Measurements from ENCODE around the gene MTHFR. TPM values are rescaled to one million over a fixed set of nuclear protein-coding genes. Genes with fewer than 3 reads are reported as not detected.

Gene MTHFR
- polyA plus RNA-seq, 1 donor from 2014 or later = 21.2 TPM

DNA sequence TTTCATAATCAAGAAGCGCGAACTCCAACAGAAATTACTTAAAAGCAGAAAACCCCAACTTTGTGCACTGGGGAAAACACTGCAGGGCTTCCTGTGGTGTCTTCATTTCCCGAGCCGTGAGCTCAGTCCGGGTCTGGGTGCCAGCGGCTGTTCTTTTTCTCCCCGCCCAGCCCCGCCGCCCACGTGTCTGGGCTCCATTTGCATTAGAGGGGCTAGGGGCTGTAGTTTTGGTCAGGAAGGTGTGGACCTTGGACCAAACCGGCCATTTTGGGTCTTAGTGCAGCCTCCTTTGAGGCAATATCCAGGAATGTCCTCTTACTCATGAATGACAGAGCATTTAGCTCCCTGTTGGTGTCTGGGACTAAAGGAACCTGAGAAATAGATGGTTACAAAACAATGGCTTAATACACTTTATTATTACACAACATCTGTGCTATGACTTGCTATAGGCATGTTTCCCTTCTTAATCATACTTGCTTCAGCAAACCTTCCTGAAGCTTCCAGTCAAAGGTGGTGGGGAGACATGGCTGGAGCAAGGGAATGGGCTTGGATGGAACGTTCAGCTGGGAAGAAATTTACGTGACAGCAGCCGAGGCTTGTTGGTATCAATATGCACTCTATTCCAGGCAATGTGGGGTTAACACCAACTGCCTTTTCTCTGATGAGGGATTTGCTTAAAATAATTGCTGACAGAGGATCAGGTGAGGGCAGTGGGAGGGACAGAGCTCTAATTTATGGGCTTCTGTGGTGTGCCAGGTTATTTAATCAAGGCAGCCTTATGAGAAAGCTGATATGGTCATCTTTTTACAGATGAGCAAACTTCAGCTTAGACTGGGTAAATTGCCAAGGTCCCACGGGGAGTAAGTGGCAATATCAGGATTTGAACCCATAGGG lies 68.8 kb downstream of the MTHFR start:
- Histone ChIP-seq H3K9ac (ENCODE audit: low read length) (peak overlapping the region; percentile 38), H3F3A (ENCODE audit: insufficient read depth, low read length, poor library complexity, severe bottlenecking) (no peaks in the 10 kb centered on the region), H2AFZ (ENCODE audit: low read depth, low read length) (no peak overlapping the region), H3K9me3 (ENCODE audit: low read length) (no peaks in the 10 kb centered on the region), H3K4me2 (ENCODE audit: low read length) (peak overlapping the region; percentile 74), H3K79me2 (replicated peaks; ENCODE audit: insufficient read depth, low read length) (no peaks in the 10 kb centered on the region), H4K20me1 (ENCODE audit: insufficient read depth) (no peaks in the 10 kb centered on the region), H3K9me2 (ENCODE audit: insufficient read depth, low read length) (no peaks in the 10 kb centered on the region), H3K36me3 (ENCODE audit: insufficient read depth, low read length) (no peaks in the 10 kb centered on the region), H3K27ac (ENCODE audit: low read length) (no peak overlapping the region), H3K27me3 (ENCODE audit: insufficient read depth, low read depth, low read length) (no peaks in the 10 kb centered on the region), H3K4me3 (ENCODE audit: low read length) (peak overlapping the region; percentile 74)
- TF ChIP-seq POLR2AphosphoS5 (IDR thresholded peaks at IDR 0.05) (no peak), MXI1 (conservative IDR thresholded peaks at IDR 0.05; ENCODE audit: poor library complexity, severe bottlenecking) (no peak), EZH2 (IDR thresholded peaks at IDR 0.05; ENCODE audit: borderline replicate concordance, insufficient read depth, low read length, poor library complexity, severe bottlenecking) (no peak)
- TF ChIP-seq, protein P1, sequence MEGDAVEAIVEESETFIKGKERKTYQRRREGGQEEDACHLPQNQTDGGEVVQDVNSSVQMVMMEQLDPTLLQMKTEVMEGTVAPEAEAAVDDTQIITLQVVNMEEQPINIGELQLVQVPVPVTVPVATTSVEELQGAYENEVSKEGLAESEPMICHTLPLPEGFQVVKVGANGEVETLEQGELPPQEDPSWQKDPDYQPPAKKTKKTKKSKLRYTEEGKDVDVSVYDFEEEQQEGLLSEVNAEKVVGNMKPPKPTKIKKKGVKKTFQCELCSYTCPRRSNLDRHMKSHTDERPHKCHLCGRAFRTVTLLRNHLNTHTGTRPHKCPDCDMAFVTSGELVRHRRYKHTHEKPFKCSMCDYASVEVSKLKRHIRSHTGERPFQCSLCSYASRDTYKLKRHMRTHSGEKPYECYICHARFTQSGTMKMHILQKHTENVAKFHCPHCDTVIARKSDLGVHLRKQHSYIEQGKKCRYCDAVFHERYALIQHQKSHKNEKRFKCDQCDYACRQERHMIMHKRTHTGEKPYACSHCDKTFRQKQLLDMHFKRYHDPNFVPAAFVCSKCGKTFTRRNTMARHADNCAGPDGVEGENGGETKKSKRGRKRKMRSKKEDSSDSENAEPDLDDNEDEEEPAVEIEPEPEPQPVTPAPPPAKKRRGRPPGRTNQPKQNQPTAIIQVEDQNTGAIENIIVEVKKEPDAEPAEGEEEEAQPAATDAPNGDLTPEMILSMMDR (IDR thresholded peaks at IDR 0.05; ENCODE audit: poor library complexity, severe bottlenecking) = no peak

DNA sequence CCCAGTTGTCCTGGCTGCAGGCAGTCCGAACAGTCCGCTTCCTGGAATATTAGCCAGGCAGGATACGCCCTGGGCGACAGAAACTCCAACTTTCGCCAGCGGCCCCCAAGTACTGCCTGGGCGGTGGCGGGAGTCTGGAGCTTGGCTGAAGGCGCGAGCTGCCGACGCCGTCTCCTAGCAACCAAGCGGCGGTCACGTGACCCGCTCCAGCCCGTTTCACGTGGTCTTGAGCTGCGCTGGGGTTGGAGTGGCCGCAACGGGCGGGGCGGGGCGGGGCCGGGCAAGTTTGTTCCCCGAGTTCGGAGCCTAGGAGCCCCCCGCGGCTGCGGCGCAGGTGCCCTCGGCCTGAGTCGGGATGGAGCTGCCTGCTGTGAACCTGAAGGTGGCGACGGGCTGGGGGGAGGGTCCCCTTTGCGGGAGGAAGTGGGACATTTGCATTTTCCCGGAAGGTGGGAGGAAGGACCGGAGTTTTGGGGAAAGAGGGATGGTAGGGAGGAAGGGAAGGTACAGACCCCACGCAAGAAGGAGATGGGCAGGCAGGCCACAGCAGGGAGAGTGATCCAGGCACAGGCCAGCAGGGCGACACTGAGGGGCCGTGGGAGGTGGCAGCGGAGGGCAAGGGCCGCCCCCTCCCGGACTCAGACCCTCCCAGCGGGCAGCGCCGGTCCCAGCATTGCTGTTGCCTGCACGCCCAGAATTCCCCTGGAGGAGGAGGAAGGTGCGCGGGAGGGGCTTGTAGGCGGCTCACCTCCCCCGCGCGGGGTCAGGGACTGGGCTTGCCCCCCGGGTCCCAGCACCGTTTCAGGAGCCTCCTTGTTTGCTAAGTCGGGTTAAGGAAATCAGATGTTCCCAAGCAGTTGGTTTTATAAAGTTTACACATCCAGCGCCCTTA lies 69.7 kb downstream of the MTHFR start, which contains the start of gene AGTRAP:
Gene AGTRAP, plus strand, starts transcription at position 283 of the 892 bp plus-strand sequence. Its CDS starts 73 bp downstream, at position 356.
- no peaks in the 10 kb centered on the region for H3K9me3 ChIP-seq (ENCODE audit: low read length)
- peak within 1 kb of the TSS; percentile 65 for H2AFZ ChIP-seq (ENCODE audit: low read depth, low read length)
- H3K4me2 ChIP-seq (ENCODE audit: low read length) = peak within 1 kb of the TSS; percentile 74
- H3K79me2 ChIP-seq (replicated peaks; ENCODE audit: insufficient read depth, low read length) = no peaks in the 10 kb centered on the region
- peak within 1 kb of the TSS; percentile 38 for H3K9ac ChIP-seq (ENCODE audit: low read length)
- H3K36me3 ChIP-seq (ENCODE audit: insufficient read depth, low read length) = no peaks in the 10 kb centered on the region
- H3K27me3 ChIP-seq (ENCODE audit: insufficient read depth, low read depth, low read length) = no peaks in the 10 kb centered on the region
- H3K9me2 ChIP-seq (ENCODE audit: insufficient read depth, low read length) = no peaks in the 10 kb centered on the region
- no peaks in the 10 kb centered on the region for H3F3A ChIP-seq (ENCODE audit: insufficient read depth, low read length, poor library complexity, severe bottlenecking)
- TF ChIP-seq MXI1 (conservative IDR thresholded peaks at IDR 0.05; ENCODE audit: poor library complexity, severe bottlenecking) (peak; percentile 85), EP300 (conservative IDR thresholded peaks at IDR 0.05; ENCODE audit: poor library complexity, severe bottlenecking) (no peak)
- no peak within 1 kb of the TSS for H3K27ac ChIP-seq (ENCODE audit: low read length)
- peak within 1 kb of the TSS; percentile 74 for H3K4me3 ChIP-seq (ENCODE audit: low read length)
- H4K20me1 ChIP-seq (ENCODE audit: insufficient read depth) = no peaks in the 10 kb centered on the region

Small RNA genes within 50 kb of the gene (small RNA-seq; reads per million reads assigned to genes)
- 0 reads per million in 3 experiments for gene RF02156
- 0 reads per million in 3 experiments for gene RF02157
- gene RF02158 = 0 reads per million in 3 experiments

Other genes starting within 250 kb of the MTHFR start
- gene FBXO2, start 151.5 kb downstream of the MTHFR start, polyA plus RNA-seq = 16.6 and 24.7 TPM in 2 replicates
- gene FBXO44, start 151.1 kb downstream of the MTHFR start, polyA plus RNA-seq = 119 and 126 TPM in 2 replicates
- gene FBXO6, start 141.8 kb downstream of the MTHFR start, polyA plus RNA-seq = 0.68 and 2.3 TPM in 2 replicates
- gene MAD2L2, start 124.8 kb downstream of the MTHFR start, polyA plus RNA-seq = 182 and 203 TPM in 2 replicates
- 33.5 and 35.5 TPM in 2 replicates for gene DRAXIN, start 114.3 kb downstream of the MTHFR start, polyA plus RNA-seq
- 4.4 and 5.7 TPM in 2 replicates for gene AGTRAP, start 69.8 kb downstream of the MTHFR start, polyA plus RNA-seq
- not detected in 2 replicates for gene C1orf167, start 43.8 kb downstream of the MTHFR start, polyA plus RNA-seq
- 12.5 and 15.6 TPM in 2 replicates for gene CLCN6, start 227 bp upstream of the MTHFR start, polyA plus RNA-seq
- gene NPPA, start 41.8 kb upstream of the MTHFR start, polyA plus RNA-seq = not detected in 2 replicates
- not detected in 2 replicates for gene NPPB, start 53.0 kb upstream of the MTHFR start, polyA plus RNA-seq
- gene KIAA2013, start 120.5 kb upstream of the MTHFR start, polyA plus RNA-seq = 24.9 and 34.5 TPM in 2 replicates
- gene PLOD1, start 128.8 kb upstream of the MTHFR start, polyA plus RNA-seq = 2.1 and 6.9 TPM in 2 replicates
- 60.6 and 64.9 TPM in 2 replicates for gene MFN2, start 174.5 kb upstream of the MTHFR start, polyA plus RNA-seq
- gene MIIP, start 213.5 kb upstream of the MTHFR start, polyA plus RNA-seq = 149 and 178 TPM in 2 replicates

Data from neural cell (in vitro differentiated cells).